Pancreas (tissue), 10 donors: Measurements from ENCODE around the gene PADI3. TPM values are rescaled to one million over a fixed set of nuclear protein-coding genes. Genes with fewer than 3 reads are reported as not detected.

Source experiments
- ATAC-seq, 4 donors: fragments of 200-7000 bp; cut with Tn5 transposase; one replicate each; pipeline versions ENCODE4 v1.8.0 to v1.9.1; 2020; ENCODE audit warnings: mild to moderate bottlenecking in 4 of 4, moderate library complexity in 4 of 4
- DNase-seq, 6 donors: peaks; one replicate each; pipeline ENCODE4 v3.0.0-alpha.2; 2020
- FAIRE-seq: peaks from 2 replicates; lab custom pipeline; 2012; peaks lifted over from hg19 to GRCh38; lab: Jason Lieb, UNC
- H3K27ac ChIP-seq, 4 donors: fragments of 200-600 bp; sonication (generic); 1 replicate in 3 of 4; 2 replicates in 1 of 4; pipeline versions ENCODE4 v1.5.0 to v1.8.0; 2020
- H3K27me3 ChIP-seq, 4 donors: fragments of 200-600 bp; one replicate each; pipeline ENCODE4 v1.8.0; 2021
- H3K36me3 ChIP-seq, 3 donors: fragments of 200-600 bp; sonication (generic) in 1 of 3; one replicate each; pipeline versions ENCODE4 v1.5.0 to v1.8.0; 2020 to 2021
- H3K4me1 ChIP-seq, 3 donors: fragments of 200-600 bp; one replicate each; pipeline ENCODE4 v1.8.0; 2021
- H3K4me3 ChIP-seq, 4 donors: fragments of 200-600 bp; sonication (generic) in 2 of 4; one replicate each; pipeline versions ENCODE4 v1.5.0 to v1.8.0; 2020 to 2021
- H3K9me3 ChIP-seq, 4 donors: fragments of 200-600 bp; one replicate each; pipeline ENCODE4 v1.8.0; 2021
- CTCF ChIP-seq, 4 donors: fragments of 200-600 bp; sonication (generic) in 3 of 4; IDR thresholded peaks; one replicate each; pipeline versions ENCODE4 v1.5.0 to v1.8.0; 2021; ENCODE audit warnings: antibody characterized with exemption in 4 of 4
- WGBS, 2 donors: extraction: QIAGEN DNeasy Blood & Tissue Kit; methylation state at CpG; one replicate each; pipeline ENCODE4 v1.1.7; 2013; 5-methylcytosine and 5-hydroxymethylcytosine counted together
- intact Hi-C, 3 donors: fragments of 100-400 bp; cut with DNase I; formaldehyde crosslinking; loops; one replicate each; pipeline versions ENCODE4 v1.11.1 to v1.14.2; 2022
- polyA plus RNA-seq, 2 donors: library from polyadenylated mRNA; stranded (reverse); fragments of 200-250 nt; gene quantifications; one replicate each; pipeline ENCODE4 v1.2.3, GENCODE V29; 2013
- total RNA-seq, 6 donors: library from RNA; stranded (reverse); fragmentation: NEBNext Ultra II Directional in 4 of 6; extraction: Animal tissue kit (Norgen Biotek cat#: 25700) in 4 of 6; gene quantifications; one replicate each; pipeline versions ENCODE4 v1.2.1 to v1.2.4, GENCODE V29; 2021 to 2023
- donor health status: healthy with polysubstance abuse.
- donor health status: DM: no; HTN: no; CAD: no; lungs with moderate emphysema.
- donor health status: DM: no; HTN: no; CAD: no.
- donor health status: control.
- donor health status: control.
- donor health status: Bipolar disorder and iron deficiency.
- donor health status: DM: yes; HTN: yes; CAD: no.
- donor health status: DM: no; HTN: no; CAD: no.
- donor health status: DM: no; HTN: no; CAD: no.
- donor health status: DM: yes; HTN: yes; CAD: no.

PADI3 gene
- total and polyA plus RNA-seq, 8 donors = not detected

DNA sequence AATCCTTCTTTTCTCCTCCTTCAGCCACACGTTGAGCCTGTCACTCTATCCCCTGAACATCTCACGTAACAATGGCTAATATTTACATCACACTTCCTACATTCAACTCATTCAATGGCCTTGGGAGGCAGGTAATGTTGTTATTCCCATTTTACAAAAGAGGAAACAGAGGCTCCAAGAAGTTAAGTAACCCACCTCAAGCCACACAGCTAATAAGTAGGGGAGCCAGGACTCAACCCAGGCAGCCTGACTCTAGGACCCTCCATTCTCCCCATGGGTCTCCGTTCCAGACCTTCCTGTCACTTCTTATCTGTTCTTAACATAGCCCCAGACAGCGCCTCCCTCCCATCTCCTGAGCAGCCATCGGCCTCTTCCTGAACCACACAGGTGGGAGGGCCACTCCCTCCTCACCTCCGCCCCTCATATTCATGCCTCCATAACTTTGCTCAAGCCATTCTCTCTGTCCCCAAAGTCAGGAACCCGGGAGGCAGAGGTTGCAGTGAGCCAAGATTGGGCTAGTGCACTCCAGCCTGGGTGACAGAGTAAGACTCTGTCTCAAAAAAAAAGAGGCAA is 61.3 kb downstream of the PADI3 start:
- Histone ChIP-seq H3K36me3 (no peaks in the 10 kb centered on the region), H3K4me1 (no peaks in the 10 kb centered on the region), H3K4me3 (no peak overlapping the region), H3K27ac (no peak overlapping the region), H3K27me3 (no peaks in the 10 kb centered on the region), H3K9me3 (no peaks in the 10 kb centered on the region)
- DNase-seq (no peak), FAIRE-seq (no peak), ATAC-seq (no peak)
- intact Hi-C loops = no loop called here
- 57 to 62% methylated on average over 7 of the region's 7 CpGs for WGBS, 2 donors
- TF ChIP-seq CTCF (IDR thresholded peaks at IDR 0.05) = no peak

DNA sequence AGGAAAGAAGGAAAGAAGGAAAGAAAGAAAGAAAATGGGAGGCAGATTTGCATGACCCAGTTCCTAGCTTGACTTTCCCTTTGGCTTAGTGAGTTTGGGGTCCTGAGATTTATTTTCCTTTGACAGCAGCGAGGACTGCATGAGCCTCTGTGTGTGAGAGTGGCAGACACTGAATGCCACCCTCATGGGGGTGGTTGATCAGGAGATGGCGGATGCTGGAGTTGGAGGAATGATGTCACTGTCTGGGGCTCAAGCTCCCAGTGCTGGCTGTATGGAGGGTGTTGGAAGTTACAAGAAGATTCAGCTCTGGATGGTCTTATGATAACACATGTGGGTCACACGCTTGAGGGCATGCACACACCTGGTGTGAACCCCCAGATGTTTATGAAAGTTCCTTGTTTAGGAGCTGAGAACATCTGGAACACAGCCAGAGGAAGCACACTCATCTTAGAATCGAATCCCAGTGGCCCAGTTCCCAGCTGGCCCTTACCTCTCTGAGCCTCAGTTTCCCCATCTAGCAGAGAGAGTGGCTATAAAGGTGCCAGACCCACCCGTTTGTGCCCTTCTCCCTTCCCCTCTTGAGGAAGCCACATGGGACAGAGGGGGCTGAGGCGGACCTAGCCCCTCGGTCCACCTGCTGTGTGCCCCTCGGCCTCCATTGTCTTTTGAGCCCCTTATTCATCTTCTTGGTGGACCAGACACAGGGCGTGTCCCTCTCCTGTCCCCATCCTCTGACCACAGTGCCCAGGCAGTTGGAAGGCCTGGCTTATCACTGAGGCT is 64.8 kb downstream of the PADI3 start:
- FAIRE-seq = no peak
- WGBS, 2 donors = 84 to 87% methylated on average over 9 of the region's 9 CpGs
- no peak for ATAC-seq

GRCh38 chr1:17314491-17314971 is 65.6 kb downstream of the PADI3 start:
- Histone ChIP-seq H3K27me3 (no peaks in the 10 kb centered on the region), H3K36me3 (no peaks in the 10 kb centered on the region), H3K4me3 (no peak overlapping the region), H3K27ac (no peak overlapping the region), H3K9me3 (no peaks in the 10 kb centered on the region), H3K4me1 (no peaks in the 10 kb centered on the region)
- WGBS, 2 donors = 38 to 48% methylated on average over 8 to 9 of the region's 9 CpGs
- ATAC-seq = no peak
- no peak for TF ChIP-seq CTCF (IDR thresholded peaks at IDR 0.05)
- FAIRE-seq = no peak
- no peak for DNase-seq
- intact Hi-C loops = no loop called here

More for the DNA sequence above, 64.8 kb downstream of the PADI3 start:
- H3K27ac ChIP-seq = no peak overlapping the region
- H3K4me3 ChIP-seq = no peak overlapping the region
- intact Hi-C loops = no loop called here
- no peaks in the 10 kb centered on the region for H3K27me3 ChIP-seq
- H3K36me3 ChIP-seq = no peaks in the 10 kb centered on the region
- H3K9me3 ChIP-seq = no peaks in the 10 kb centered on the region
- H3K4me1 ChIP-seq = no peaks in the 10 kb centered on the region
- no peak for DNase-seq
- no peak for TF ChIP-seq CTCF (IDR thresholded peaks at IDR 0.05)

DNA sequence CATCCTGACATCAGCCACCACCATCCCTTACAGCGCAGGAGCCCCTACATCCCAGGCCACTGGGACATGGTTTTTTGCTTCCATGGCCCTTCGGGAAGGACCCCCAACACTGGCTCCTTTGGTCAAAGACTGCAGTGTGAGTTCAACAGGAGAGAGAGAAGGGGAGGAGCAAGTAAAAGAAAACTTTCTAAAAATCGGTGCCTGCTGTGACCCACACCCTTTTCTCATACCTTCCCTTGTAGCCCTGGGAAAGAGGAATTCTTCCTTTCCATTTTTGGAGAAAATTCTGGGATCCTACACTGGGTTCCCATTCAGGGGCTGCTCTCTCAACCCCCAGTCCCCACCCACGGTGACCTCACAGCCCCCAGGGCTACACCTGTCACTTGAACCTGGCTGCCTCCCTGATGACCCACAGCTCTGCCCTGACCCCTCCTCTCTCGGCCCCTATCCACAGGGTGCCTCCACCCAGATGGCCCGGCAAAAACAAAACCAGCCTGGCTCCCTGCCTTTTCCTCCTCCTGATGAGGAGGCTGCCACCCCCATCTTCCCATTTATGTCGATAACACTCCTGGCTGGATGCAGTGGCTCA is 66.7 kb downstream of the PADI3 start:
- ATAC-seq (no peak), DNase-seq (no peak), FAIRE-seq (no peak)
- H3K4me3 ChIP-seq = no peak overlapping the region
- H3K27me3 ChIP-seq = no peaks in the 10 kb centered on the region
- no peaks in the 10 kb centered on the region for H3K9me3 ChIP-seq
- no peak overlapping the region for H3K27ac ChIP-seq
- H3K36me3 ChIP-seq = no peaks in the 10 kb centered on the region
- 65 to 68% methylated on average over 7 of the region's 7 CpGs for WGBS, 2 donors
- no peak for TF ChIP-seq CTCF (IDR thresholded peaks at IDR 0.05)
- H3K4me1 ChIP-seq = no peaks in the 10 kb centered on the region
- intact Hi-C loops = no loop called here
